ENCODE measurements around the gene NRG2.

- no peak for TF ChIP-seq POLR2A (IDR thresholded peaks at IDR 0.05)
- peak; percentile 41 to 67 (median 56) for TF ChIP-seq CTCF (IDR thresholded peaks at IDR 0.05)
Measured at GRCh38 chr5:139844472-139845145, 198.5 kb downstream of the NRG2 start.

Measured in esophagus squamous epithelium (tissue), 4 donors.